Endodermal cell (in vitro differentiated cells): ENCODE measurements around the gene ARHGAP12. TPM values are rescaled to one million over a fixed set of nuclear protein-coding genes. Genes with fewer than 3 reads are reported as not detected.

Experiments used
- DNase-seq: peaks from one replicate; pipeline ENCODE4 v3.0.0-alpha.2; 2017
- H3K27ac ChIP-seq: 2 replicates; pipeline ENCODE4 v1.5.1; 2013; ENCODE audit warnings: mild to moderate bottlenecking, low read depth, low read length, moderate library complexity
- H3K27me3 ChIP-seq: 2 replicates; pipeline ENCODE4 v1.6.1; 2013; ENCODE audit warnings: mild to moderate bottlenecking, low read length, moderate library complexity; ENCODE audit not compliant: insufficient read depth, control insufficient read depth, poor library complexity, severe bottlenecking
- H3K36me3 ChIP-seq: 2 replicates; pipeline ENCODE4 v1.7.0; 2013; ENCODE audit warnings: mild to moderate bottlenecking, low read length, moderate library complexity; ENCODE audit not compliant: control insufficient read depth, insufficient read depth
- H3K4me1 ChIP-seq: one replicate; pipeline ENCODE4 v1.7.0; 2013; ENCODE audit warnings: low read length; ENCODE audit not compliant: control insufficient read depth, insufficient read depth
- H3K4me3 ChIP-seq: 2 replicates; pipeline ENCODE4 v1.5.1; 2013; ENCODE audit warnings: mild to moderate bottlenecking, low read length, moderate library complexity
- H3K9ac ChIP-seq: 2 replicates; pipeline ENCODE4 v1.6.1; 2013; ENCODE audit warnings: mild to moderate bottlenecking, low read length, moderate library complexity; ENCODE audit not compliant: poor library complexity, severe bottlenecking; ENCODE audit errors: extremely low read depth
- H3K9me3 ChIP-seq: 2 replicates; pipeline ENCODE4 v1.6.1; 2013; ENCODE audit warnings: mild to moderate bottlenecking, low read length, moderate library complexity; ENCODE audit not compliant: control insufficient read depth
- H3K27ac Mint-ChIP-seq: 2 replicates; pipeline ENCODE4 v1.8.0; 2020; ENCODE audit warnings: mixed read lengths
- H3K27me3 Mint-ChIP-seq: 2 replicates; pipeline ENCODE4 v1.8.0; 2021; ENCODE audit warnings: mild to moderate bottlenecking, mixed read lengths; ENCODE audit not compliant: insufficient read depth
- H3K36me3 Mint-ChIP-seq: 2 replicates; pipeline ENCODE4 v1.8.0; 2020; ENCODE audit warnings: low read depth, mixed read lengths
- H3K4me1 Mint-ChIP-seq: 2 replicates; pipeline ENCODE4 v1.8.0; 2020; ENCODE audit warnings: mixed read lengths
- H3K4me3 Mint-ChIP-seq: 2 replicates; pipeline ENCODE4 v1.8.0; 2020; ENCODE audit warnings: mild to moderate bottlenecking, moderate library complexity, mixed read lengths
- H3K9me3 Mint-ChIP-seq: 2 replicates; pipeline ENCODE4 v1.8.0; 2020; ENCODE audit warnings: mild to moderate bottlenecking, mixed read lengths
- CTCF ChIP-seq: fragments of 200-600 bp; sonication (generic); conservative IDR thresholded peaks from 2 replicates; pipeline ENCODE4 v1.5.0; 2021; ENCODE audit warnings: antibody characterized with exemption, mild to moderate bottlenecking
- WGBS, 2 experiments: methylation state at CpG; one replicate each; pipeline versions ENCODE4 v1.1.5 to v1.1.7; 2013; ENCODE audit warnings: missing lambda C conversion rate in 2 of 2, mixed read lengths in 1 of 2; ENCODE audit not compliant: insufficient coverage in 1 of 2, insufficient read length in 1 of 2; 5-methylcytosine and 5-hydroxymethylcytosine counted together
- total RNA-seq, 2 donors: library from RNA; stranded (reverse); fragmentation: NEBNext Ultra II Directional in 1 of 2; extraction: Animal tissue kit (Norgen Biotek cat#: 25700) in 1 of 2; gene quantifications; 2 replicates in 1 of 2; 3 replicates in 1 of 2; pipeline ENCODE4 v1.2.1, GENCODE V29; 2021

The ARHGAP12 gene
- total RNA-seq, 2 donors from 2014 or later, result 49.6 to 49.8 TPM

GRCh38 chr10:31867646-31868045, 61.0 kb downstream of the ARHGAP12 start:
- H3K36me3 Mint-ChIP-seq, result peaks cover 9% of the 10 kb centered on the region
- no peaks in the 10 kb centered on the region for H3K27me3 ChIP-seq
- H3K27ac ChIP-seq, result no peak overlapping the region
- WGBS, 2 experiments, result 100% methylated on average over 3 of the region's 3 CpGs; no CpG with 5 or more reads in 1 of the 2 experiments
- no peaks in the 10 kb centered on the region for H3K27me3 Mint-ChIP-seq
- peaks cover 23% of the 10 kb centered on the region for H3K4me1 Mint-ChIP-seq
- no peaks in the 10 kb centered on the region for H3K9me3 ChIP-seq
- H3K4me3 ChIP-seq, result no peak overlapping the region
- H3K9me3 Mint-ChIP-seq, result no peaks in the 10 kb centered on the region
- H3K9ac ChIP-seq, result no peak overlapping the region
- H3K27ac Mint-ChIP-seq, result no peak overlapping the region
- H3K4me3 Mint-ChIP-seq, result no peak overlapping the region
- H3K36me3 ChIP-seq, result peaks cover 4% of the 10 kb centered on the region
- no peaks in the 10 kb centered on the region for H3K4me1 ChIP-seq
- TF ChIP-seq CTCF, result no peak
- DNase-seq, result no peak

- no peak for DNase-seq
- Histone ChIP-seq H3K27me3 (no peaks in the 10 kb centered on the region), H3K9ac (no peak overlapping the region), H3K4me3 (no peak overlapping the region), H3K27ac (no peak overlapping the region), H3K9me3 (no peaks in the 10 kb centered on the region), H3K4me1 (no peaks in the 10 kb centered on the region), H3K36me3 (peaks cover 5% of the 10 kb centered on the region)
- Mint-ChIP-seq H3K27me3 (no peaks in the 10 kb centered on the region), H3K4me3 (no peak overlapping the region), H3K4me1 (peaks cover 27% of the 10 kb centered on the region), H3K36me3 (peaks cover 12% of the 10 kb centered on the region), H3K9me3 (no peaks in the 10 kb centered on the region), H3K27ac (peak overlapping the region; percentile 69)
- WGBS, 2 experiments, result 95 to 100% methylated on average over 1 to 3 of the region's 4 CpGs
- TF ChIP-seq CTCF, result no peak
Observed at GRCh38 chr10:31866118-31866670, 62.4 kb downstream of the ARHGAP12 start.

GRCh38 chr10:31864834-31865518, 63.7 kb downstream of the ARHGAP12 start:
- no peak overlapping the region for H3K4me3 ChIP-seq
- Mint-ChIP-seq H3K27me3 (no peaks in the 10 kb centered on the region), H3K9me3 (no peaks in the 10 kb centered on the region), H3K27ac (peak overlapping the region; percentile 59), H3K36me3 (peaks cover 24% of the 10 kb centered on the region), H3K4me1 (peaks cover 27% of the 10 kb centered on the region), H3K4me3 (no peak overlapping the region)
- no peaks in the 10 kb centered on the region for H3K27me3 ChIP-seq
- no peak for TF ChIP-seq CTCF
- no peaks in the 10 kb centered on the region for H3K4me1 ChIP-seq
- H3K27ac ChIP-seq, result peak overlapping the region; percentile 61
- H3K9me3 ChIP-seq, result no peaks in the 10 kb centered on the region
- peaks cover 18% of the 10 kb centered on the region for H3K36me3 ChIP-seq
- no peak for DNase-seq
- no peak overlapping the region for H3K9ac ChIP-seq
- 22 to 41% methylated on average over 4 to 5 of the region's 5 CpGs for WGBS, 2 experiments
